T-helper 2 cell (primary cell): ENCODE results near the gene SMIM32.

ENCODE experiments used
- DNase-seq, 5 experiments: peaks; one replicate each; pipeline versions ENCODE4 v3.0.0 to v3.0.0-alpha.2; 2012 to 2022

The SMIM32 gene

DNA sequence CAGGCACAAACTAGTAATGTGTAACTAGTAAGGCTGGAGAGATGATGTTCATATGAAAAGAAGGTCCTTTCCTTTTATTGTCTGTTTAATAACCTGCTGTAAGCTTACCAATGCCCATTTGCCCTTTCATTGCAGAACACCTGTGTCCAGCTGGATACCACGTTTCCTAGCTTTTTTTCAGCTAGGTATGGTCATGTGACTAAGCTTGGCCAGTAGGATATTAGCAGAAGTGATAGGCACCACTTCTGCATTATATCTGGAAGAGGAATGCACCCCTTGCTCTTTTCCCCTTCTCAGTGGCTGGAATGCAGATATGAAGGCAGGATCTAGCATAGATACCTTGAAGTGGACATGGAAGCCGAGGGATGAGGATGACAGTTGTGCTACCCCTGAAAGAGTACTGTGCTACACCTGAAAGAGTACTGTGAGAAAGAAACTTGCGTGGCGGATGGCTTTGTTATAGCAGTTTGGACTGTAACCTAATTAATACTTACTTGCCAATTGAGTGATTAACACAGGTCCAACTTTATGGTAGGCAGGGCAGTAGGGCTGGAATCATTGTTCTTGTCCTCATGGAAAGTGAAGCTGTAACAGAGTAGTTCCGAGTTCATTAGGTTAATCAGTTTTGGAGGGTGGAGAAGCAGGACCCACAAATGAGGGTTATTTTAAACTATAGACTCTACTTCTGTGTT lies 6.8 kb downstream of the SMIM32 start:
- no peak for DNase-seq

DNA sequence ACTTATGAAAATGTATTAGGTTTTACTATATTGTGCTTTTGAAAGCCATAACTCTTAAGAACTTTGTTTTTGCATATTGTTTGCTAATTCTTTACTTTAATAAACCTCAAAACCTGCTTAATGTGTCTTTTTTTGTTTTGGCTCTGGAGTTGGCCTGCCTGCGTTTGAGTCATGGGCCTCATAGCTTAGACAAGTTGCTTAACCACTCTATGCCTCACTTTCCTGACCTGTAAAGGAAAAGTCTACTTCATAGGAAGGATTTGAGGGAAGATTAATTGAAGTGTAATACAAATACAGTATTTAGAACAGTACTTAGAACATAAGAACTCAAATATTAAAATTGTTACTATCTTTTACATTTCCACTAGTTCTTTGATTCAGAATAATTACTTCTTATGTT lies 10.3 kb downstream of the SMIM32 start:
- DNase-seq, result no peak

DNA sequence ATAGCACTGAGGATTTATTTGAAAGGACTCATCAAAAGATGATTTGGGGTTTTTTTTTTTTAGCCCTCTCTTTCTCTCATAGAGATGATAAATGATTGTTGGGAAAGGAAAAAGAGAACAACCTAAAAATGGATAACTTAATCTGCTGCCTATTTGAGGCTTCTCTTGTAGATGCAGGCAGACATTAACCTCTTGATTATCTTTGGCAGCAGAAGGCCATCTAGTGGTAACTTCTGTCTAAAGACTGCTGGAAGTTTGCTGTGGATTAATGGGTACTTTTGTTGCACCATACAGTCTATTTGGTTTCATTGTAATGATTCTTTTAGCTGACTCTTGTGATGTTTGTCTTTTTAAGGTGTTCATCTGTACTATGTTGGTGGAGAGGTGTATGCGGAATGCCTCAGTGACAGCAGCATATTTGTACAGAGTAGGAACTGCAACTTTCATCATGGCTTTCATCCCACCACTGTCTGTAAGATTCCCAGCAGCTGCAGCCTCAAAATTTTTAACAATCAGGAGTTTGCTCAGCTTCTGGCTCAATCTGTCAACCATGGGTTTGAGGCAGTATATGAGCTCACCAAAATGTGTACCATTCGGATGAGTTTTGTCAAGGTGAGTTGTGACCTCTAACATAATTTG lies 18.8 kb downstream of the SMIM32 start:
- peak in 2 of 5 experiments; percentile 2 to 55 for DNase-seq

DNA sequence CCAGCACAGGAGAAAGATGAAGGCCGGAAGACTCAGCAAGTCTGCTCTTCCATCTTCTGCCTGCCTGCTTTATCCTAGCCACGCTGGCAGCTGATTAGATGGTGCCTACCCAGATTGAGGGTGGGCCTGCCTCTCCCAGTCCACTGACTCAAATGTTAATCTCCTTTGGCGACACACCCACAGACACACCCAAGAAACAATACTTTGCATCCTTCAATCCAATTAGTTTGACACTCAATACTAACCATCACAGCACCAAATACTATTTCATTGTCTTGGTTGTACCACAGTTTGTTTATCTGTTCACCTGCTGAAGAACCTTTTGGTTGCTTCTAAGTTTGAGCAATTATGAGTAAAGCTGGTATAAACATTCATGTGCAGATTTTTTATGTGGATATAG lies 23.7 kb downstream of the SMIM32 start:
- no peak for DNase-seq

GRCh38 chr5:136166909-136167308 lies 26.1 kb downstream of the SMIM32 start:
- DNase-seq, result no peak

DNA sequence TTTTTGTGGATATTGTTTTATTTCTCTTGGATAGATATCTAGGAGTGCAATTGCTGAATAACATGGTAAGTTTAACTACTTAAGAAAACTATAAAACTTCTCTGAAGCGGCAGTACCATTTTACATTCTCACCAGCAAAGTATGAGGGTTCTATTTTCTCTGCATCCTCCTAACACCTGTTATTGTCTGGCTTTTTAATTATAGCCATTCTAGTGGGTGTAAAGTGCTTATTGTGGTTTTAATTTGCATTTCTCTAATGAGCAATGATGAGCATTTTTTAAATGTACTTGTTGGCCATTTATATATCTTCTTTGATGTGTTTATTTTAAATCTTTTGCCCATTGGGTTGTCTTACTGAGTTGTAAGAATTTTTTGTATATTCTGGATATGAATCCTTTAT lies 28.7 kb downstream of the SMIM32 start:
- DNase-seq, result no peak

GRCh38 chr5:136162008-136162407 lies 31.0 kb downstream of the SMIM32 start:
- DNase-seq, result no peak

DNA sequence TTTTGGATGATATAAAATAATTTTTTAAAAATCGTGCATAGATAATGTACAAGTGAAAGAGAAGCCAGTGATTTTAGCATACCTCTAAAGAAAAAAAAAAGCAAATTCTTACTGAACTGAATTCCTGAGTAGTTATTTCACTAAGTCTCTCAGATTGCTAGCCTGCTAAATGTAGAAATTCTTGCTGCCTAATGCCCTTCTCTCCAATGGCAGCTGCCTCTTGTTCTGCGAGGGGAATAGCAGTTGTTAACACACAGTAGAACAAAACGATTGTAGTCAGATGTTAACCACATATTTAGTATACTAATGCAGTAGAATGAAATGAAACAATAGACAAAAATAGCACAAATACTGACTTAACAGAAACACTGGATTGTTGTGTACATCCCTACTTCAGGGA lies 33.5 kb downstream of the SMIM32 start:
- no peak for DNase-seq

DNA sequence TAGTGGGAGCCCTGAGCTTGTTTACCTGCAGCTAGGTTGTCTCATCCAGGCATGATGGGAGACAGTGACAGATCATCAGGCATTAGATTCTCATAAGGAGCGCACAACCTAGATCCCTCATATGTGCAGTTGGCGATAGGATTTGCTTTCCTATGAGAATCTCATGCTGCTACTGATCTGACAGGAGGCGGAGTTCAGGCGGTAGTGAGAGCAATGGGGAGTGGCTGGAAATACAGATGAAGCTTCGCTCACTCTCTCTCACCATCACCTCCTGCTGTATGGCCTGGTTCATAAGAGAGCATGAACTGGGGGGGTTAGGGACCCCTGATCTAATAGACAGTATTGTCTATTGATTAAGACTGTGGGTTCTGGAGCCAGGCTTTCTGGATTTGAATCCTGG lies 35.4 kb downstream of the SMIM32 start:
- DNase-seq, result no peak

- no peak for DNase-seq
Measured at GRCh38 chr5:136155761-136156160, 37.2 kb downstream of the SMIM32 start.

DNA sequence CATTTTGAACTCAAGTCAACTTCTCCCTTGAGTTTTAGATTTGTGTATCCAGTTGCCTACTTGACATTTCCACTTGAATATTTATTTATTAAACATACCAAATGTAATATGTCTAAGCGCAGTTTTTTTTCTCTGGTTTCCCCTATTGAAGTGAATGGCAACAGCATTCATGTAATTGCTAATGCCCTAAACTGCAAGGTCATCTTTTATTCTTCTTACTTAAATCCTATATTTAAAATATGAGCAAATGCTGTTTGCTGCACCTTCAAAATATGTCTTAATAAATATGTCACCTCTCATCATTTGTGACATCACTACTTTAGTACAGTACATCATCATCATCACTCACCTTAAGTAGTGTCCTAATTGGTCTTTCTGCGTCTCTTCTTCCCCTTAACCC lies 37.9 kb downstream of the SMIM32 start:
- DNase-seq, result no peak

GRCh38 chr5:136153581-136154236 lies 39.3 kb downstream of the SMIM32 start:
- DNase-seq, result no peak

GRCh38 chr5:136149891-136150290 lies 43.1 kb downstream of the SMIM32 start:
- DNase-seq, result no peak

DNA sequence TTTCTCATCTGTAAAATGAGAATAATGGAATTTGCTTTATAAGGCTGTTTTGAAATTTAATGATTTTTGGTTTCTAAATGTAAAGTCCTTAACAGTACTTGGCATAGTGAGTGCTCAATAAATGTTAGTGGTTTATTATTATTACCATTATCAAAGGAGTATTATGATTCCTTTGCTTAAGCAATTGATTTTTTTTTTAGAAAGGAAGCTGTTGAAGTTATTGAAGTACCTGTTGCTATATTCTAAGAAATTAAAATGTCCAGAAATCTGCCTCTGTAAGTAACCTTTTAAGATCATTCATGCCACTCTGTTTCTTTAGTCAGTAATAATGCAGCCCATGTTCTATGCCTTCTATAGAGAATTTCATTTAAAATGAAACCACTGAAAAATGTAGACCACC lies 45.3 kb downstream of the SMIM32 start:
- DNase-seq, result no peak

DNA sequence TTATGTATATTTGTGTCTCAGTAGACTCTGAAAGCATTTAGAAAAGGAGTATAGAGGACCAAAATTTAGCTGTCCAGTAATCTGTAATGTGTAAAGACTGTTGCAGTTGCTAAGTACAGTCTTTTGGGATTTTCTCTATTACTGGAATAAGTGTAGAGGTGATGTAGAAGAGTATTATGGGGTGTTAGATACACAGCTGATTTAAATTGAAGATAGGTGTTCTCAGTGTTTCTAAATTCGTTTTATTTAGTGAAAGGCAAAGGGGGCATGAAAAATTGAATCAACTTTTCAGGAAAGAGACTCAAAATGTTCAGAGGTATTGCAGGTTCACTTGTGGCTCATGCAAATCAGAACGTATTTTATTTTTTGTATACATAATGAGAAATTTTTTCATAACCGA lies 46.8 kb downstream of the SMIM32 start:
- DNase-seq, result no peak

DNA sequence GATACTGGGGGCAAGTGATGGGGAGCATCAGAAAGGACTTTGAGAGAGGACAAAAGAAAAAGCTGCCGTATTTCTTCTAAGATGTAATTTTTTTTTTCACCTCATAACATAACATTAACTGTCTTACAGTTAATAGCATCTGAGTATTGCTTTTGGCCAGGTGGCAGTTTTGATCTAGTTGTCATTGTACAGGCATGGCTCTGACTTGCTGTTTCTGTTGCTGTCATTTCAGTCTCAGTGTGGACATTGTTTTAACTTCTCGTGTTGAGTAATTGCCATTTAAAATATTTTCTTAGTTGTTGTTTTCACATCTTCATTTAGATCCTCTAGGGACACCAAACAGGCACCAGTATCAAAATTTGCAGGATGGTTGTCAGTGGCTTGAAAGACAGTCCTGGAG lies 47.9 kb downstream of the SMIM32 start:
- peak in 1 of 5 experiments; percentile 6 for DNase-seq

- no peak for DNase-seq
Measured at GRCh38 chr5:136143763-136144162, 49.2 kb downstream of the SMIM32 start.

DNA sequence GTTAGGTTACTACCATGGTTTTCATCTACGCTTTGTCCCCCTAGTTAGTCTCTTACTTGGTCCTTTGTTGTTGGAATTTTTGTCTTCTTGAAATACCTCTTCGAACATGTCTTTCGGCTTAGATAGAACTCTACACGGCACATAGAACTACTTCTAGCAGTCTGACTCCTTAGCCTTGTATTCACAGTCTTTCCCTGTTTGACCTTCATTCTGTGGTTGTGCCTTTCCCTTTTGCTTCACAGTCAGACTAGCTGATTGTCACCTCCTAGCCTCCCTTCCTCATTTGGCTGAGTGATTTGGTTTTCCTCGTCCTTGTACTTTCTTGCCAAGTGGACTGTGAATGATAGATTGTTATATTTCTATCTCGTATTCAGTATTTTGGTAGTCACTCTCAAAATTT lies 49.6 kb downstream of the SMIM32 start:
- DNase-seq, result no peak

GRCh38 chr5:136141561-136141960 lies 51.4 kb downstream of the SMIM32 start:
- peak in 1 of 5 experiments; percentile 38 for DNase-seq
